ENCODE results near the gene TMEM158.

The TMEM158 gene

DNA sequence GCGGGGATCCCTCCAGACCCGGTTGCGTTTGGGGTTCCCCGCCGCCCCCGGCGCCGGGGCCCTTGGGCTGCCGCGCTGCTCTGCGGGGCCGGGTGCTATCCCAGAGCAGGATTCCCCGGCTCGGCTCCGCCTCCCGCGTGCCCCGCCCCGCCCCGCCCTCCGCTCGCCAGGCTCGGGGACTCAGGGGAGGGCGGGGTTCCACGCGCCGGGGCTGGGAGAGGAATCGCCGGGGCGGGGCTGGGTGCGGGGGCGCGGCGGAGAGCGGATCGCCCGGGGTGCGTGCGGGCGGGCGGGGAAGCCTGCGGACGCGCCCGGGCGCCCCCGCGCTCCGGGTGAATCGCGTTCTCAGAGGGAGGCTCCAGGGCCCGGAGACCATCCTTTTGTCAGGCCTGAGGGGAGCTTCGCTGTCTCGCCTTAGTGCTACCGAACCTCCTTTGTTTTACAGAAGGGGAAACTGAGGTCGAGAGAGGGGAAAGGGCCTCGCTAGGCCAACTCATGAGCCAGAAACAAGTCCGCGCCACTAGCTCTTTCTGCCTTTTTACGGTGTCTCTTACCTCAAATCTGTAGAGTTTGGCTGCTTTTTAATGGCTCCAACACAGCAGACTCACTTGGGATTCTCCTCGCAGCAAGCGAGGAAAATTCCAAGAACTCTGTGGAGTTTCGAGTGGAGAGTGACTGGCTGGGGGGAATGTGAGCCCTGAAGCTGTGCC, at the start of gene TMEM158:
TMEM158 (minus strand) TSS at position 82 of the 710 bp plus-strand sequence. CDS start 260 bp downstream, outside the sequence.
- DNase-seq, result peak; percentile 78

DNA sequence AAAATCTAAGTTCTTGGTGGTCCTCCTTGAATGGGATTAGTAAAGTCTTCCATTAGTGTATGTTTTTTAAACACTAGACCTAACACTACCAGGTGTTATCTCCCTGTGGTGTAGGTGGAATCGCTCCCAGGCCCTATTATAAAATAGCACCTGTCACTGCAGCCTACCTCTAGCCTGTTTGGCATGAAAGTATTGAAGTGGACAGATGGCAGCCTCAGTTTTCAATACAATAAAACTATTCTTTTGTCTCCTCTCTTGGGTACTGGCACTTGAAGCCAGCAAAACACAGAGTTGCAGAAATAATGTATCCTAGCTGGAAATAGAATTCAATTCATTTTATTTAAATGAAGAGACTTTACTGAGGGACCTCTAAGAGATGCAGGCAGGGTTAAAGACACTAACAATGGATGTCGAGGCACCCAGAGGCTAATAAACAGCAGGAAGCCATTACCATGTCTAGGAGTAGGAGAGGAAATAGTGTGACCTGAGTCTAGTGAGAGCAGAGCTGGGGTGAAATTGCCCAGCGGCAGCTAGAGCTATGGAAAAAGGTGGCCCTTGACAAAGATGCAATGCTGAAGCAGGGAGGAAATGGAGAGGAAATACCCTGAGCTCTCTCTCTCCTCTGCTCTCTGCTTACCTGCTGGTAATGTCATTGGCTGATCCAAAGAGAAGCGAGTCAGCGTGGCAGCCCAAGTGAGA, 49.1 kb upstream of the TMEM158 start:
- no peak for DNase-seq

DNA sequence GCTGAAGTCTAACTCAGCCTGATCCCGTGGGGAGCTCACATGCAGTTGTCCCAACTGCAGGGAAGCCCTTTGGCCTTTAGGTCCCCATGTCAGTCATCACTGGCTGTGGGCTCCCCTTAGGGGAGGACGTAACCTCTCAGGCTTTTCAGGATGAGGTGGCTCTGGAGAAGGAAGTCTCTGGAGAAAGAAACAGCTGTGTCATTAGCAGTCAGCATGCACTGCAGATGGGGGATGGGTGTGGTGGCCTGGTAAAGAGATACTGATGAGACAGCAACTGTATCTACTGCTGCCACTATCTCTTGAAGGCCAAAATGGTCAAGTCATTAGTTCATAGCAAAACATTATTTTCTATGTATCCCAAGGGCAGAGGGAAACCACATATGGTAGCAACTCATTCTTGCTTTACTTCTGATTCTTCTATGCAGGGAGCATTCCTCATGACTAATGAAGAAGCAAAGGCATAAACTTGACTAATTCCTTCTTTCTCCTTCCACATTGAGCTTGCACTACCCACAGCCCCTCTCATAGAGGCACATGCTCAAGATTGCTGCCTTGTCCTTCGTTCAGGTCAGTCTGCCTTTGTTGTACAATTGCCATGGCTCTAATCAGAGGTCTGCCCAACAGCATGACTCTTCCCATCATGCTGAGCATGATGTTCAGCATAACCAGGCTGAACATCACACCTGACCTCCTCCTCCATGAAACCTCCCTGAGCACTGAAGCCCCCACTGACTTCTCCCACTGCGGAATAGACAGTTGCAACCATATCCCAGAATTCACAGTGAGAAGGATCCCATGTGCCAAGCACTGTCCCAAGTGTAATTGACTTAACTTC, 47.8 kb upstream of the TMEM158 start:
- DNase-seq, result no peak

DNA sequence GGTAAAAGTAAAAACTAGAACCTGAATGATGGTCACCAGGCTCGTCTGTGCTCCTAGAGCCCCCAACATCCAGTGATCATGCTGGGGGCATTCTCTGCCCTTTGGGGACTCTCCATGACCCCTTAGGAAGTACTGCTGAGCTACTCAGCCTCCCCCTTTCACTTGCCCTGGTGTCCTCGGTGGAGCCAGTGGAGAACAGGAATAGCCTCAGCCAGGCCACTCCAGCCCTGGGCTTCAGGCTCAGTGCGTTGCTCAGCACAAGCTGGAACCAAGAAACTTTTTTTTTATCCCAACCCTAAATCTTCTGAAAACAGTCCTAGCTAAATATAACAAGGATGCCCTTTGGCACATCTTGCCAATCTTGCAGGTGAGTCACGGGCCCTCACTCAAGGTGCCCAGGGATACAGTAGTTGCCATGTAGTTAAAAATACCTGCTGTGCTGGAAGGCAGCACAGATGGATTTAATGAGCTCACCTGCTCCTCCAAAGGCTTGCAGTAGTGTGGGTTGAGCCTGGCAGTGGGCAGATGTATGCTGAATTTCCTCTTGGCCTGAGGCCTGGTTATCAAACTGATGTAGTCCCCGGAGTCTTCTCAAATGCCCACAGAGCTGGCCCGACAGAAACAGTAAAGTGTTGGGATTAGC, 46.9 kb upstream of the TMEM158 start:
- no peak for DNase-seq

DNA sequence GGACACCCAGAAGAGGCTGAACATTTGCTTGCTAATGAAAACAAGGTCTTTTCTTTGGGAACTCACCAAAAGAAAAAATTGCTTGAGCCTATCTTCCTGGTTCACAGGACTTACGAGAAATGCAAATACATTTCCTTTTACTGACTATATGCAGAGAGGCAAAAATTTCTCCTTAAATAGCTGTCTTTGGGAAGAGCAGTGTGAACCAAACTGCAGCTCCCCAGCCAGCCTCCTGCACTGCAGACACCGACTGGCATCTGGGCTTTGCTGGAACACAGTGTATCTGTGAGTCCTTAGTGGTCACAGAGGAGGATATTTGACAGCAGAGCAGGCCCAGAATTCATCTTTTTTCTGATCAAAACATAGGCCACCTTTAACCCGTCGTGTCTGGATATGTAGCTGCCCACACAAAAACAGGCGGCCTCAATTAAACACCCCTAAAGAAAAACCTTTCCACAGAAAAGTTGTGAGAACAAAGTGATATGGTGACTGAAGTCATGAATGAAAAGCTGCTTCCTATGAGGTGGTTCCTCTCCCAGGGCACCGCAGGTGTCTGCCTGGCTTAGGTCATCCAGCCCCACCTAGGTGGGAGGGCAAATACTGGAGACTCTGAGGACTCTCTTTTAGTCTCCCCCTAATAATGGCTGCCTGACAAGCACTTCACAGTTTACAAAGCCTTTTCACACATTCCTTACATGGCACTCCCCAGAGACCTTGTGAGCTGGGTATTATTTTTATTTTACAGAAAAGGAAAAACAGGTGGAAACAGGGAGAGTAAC, 46.1 kb upstream of the TMEM158 start:
- DNase-seq, result no peak

DNA sequence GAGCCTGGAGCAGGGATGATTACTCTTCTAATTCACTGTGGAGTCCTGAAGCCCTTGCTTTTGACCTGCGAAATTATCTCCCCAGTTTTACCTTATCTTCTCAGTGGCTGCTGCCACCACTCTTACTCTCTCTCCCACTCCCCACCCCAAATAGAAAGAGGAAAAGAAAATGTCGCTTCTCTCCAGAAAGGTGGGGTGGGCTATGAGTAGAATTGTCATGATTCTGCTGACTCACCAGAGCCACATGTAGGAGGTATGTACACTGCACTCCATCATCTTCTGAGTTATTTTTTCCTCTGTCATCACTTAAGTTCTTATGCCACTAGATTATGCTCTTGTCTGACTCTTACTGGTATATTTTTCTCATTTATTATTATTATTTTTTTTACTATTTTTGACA, 43.9 kb upstream of the TMEM158 start:
- DNase-seq, result no peak

DNA sequence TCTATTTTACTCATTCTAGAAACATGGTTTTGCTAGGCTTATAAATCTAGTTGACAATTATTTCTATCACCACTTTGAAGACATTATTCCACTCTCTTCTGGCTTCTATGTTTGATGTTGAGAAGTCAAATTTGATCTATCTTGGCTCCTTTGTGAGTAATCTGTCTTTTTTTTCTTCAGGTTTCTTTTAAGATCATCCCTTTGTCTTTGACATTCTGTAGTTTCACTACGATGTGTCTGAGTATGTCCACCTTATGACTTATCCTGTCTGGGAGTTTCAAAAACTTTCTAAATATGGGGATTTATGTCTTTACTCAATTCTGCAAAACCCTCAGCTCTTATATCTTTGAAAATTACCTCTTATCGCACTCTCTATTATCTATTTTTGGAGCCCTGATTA, 41.0 kb upstream of the TMEM158 start:
- no peak for DNase-seq

DNA sequence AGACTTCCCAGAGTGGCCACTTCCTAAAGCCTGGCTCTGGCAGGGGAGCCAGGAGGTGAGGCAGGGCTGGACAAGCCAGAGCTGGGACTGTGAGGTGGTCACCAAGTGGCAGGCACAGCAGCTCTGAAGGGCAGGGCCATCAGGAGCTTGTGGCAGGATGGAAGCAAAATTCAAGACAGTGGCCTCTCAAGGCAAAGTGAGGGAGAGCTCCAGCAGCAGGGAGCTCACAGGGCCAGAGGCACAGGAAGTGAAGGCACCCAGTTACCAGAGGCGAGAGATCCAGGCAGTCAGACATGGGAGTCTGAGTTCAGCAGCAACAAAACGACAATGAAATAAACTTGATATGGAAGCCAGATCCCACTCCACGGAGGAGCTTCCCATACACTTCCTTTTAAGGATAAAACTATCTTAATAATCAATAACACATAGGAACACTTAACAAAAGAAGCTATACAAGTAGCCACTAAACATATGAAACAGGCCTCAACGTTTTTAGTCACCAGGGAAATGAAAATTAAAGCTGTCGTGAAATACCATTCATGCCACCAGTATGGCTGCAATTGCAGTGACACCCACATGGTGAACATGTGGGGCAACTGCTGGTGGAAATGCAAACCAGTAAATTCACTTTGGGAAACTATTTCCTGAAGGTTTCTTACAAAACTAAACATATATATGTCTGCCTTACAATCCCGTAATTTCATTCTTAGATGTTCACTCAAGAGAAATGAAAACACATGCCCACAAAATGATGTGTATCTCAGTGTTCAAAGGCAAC, 35.4 kb upstream of the TMEM158 start:
- no peak for DNase-seq

DNA sequence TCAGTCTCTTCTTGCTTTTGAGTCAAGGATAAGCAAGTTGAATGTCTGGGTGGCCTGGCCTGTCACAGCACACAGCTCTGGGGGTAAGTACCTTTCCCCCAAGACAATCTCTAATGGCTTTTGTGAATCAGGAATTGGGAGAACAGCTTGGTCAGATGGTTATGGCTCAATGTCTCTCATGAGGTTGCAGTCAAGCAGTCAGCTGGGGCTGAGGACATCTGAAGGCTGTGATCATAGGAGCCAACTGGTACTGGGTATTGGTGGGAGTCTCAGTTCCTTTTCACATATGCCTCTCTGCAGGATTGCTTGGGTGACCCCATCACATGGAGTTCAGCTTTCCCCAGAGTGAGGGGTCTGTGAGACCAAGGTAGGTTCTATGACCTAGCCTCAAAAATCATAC, 33.0 kb upstream of the TMEM158 start:
- no peak for DNase-seq

DNA sequence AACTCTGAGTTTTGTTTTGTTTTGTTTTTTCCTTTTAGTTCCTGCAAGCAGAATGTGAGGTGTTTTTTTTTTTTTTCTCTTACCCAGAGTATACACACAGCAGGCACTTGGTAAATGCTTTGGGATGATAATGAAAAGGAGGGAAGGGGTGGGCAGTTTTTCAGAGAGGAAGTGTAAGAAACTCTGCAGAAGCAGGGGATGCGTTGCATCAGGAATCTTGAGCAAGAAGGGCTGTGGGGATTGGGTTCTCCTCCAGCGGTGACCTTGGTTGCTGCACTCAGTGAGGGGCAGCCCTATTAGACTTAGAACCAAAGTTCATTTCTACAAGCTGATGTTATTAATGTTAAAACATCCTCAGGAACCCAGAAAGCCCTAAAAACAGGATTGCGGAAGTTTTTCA, 32.2 kb upstream of the TMEM158 start:
- DNase-seq, result no peak

DNA sequence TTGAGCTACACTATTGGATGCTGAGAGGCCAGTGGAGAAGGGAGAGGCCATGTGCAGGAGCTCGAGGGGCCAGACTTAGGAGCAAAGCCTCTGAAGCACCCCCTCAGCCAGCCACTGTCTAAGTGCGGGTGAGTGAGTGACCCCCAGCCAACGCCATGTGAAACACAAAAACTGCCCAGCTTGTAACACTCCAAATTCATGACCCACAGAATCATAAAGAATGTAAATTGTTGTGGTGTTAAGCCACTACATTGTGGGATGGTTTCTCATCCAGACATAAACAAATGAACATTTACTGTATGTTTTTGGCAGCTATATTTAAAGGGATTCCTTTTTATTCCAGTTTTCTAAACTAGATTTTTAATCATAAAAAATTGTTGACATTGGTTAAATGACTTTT, 27.2 kb upstream of the TMEM158 start:
- DNase-seq, result no peak

DNA sequence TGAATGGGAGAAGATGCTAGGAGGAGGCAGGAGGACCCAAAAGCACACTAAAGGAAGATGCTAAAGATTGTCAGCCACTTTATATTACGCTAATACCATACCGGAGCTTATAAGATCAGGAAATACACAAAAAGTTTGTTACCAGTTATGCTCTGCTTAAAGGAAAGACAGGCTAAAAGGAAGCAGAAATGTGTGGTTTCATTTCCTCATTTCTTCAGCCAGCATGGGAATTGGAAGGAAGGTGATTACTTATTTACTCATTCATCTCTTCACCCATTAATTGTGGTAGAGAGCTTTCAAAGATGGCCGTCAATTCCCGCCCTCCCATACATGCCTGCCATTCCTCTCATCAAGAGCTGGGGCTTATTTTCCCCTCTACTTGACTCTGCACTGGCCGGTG, 26.7 kb upstream of the TMEM158 start:
- no peak for DNase-seq

DNA sequence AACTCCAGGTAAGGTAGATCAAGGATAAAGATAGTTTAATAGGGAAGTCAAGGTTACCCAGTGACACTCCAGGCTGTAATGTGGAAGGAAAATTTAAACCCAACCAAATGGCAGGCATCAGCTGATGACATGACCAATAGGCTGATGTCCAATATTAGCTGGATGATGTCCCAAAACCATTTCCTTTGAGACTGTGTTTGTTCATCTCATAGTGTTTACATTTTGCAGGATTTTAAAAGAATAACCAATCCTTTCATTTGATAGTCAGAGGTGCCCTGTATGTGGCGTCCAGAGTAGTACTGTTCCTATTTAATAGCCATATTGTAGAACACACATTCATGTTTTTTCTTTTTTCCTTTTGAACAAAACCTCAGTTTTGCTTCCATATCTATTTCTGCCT, 23.3 kb upstream of the TMEM158 start:
- no peak for DNase-seq

DNA sequence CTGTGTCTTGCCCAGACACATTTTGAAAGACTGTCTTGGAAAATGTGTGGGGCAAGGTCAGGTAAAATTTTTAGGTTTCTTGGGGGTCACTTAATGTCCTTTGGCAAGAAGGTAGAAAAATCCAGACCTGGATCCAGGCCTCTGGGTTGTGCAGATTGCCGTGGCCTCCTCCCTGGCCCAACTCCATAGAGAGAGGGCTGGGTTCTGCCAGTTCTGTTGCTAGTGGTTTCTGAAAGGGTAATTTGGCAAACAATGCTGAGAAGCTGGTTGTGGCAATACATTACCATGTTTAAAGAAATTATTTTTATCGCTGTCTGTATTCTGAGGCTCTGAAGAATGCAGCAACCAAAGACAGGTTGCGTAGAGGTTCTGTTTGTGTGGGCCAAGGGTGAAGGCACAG, 20.2 kb upstream of the TMEM158 start:
- DNase-seq, result no peak

DNA sequence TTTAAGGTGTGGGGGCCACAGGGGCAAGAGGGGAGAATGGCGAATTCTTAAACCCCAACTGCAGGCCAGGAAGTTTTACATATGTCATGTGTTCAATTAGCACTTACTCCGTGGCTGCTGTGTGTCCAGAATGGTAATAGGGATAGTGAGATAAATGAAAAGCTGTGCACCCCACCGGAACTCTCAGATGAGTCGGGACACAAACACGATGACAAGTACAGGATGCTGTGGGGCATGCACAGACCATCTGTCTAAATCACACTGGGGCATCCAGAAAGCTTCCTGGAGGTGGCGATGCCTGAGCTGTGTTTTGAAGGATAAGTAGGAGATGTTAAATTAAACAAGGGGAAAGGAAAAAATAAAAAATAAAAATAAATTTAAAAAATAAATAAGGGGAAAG, 18.3 kb upstream of the TMEM158 start:
- DNase-seq, result no peak

DNA sequence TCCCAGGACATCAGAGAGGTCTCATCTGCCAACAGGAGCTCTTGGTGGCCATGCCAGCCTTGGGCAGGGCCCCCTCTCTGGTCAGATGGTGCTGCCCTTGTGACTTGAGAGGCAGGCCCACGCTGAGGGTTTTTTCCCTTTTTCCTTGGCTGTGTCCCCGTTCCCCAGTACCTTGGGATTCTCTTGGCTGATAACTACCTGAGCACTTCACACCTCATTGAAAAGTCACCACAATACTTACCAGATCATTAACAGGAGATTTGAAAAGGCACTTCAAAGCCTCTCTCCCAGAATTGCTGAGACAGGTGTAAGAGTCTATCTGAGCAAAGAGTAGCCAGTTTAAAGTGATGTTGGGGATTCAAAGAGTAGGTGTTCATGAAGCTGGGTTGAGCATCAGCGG, 15.1 kb upstream of the TMEM158 start:
- DNase-seq, result no peak

DNA sequence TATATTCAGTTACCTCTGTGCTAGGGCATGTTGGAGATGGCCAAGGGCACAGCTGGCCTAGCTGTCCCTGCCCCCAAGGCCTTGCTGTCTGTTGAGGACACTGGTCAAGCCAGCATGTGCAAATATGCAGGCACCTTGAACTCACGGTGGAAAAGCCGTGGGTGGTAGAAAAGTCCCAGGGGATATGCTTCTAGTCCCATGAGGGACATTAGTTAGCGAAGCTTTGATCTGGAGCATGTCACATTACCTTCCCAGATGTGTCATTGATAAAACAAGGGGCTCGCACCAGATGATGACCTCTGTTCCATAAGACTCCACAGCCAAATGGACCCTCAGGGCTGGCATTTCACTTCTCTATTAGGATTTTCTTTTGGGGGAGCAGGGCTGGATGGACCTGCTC, 14.2 kb upstream of the TMEM158 start:
- no peak for DNase-seq

DNA sequence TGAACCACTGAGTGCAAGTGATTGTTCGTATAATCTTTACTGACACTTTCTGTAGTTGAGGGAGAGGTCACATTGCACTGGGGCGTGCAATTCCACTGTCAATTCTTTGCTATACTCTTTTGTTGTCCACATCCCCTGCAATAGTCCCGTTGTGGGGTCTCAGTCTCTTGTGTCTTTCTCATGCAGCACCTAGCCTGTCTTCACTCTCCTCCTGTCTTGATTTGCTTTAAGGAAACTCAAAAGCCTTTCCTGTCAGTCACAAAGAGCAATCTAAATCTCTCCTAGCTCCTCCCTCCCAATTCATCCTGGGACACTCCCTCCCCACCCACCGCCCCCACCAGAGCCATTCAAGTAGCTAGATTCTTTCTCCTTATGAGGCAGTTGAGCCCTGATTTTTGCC, 13.2 kb upstream of the TMEM158 start:
- DNase-seq, result no peak

DNA sequence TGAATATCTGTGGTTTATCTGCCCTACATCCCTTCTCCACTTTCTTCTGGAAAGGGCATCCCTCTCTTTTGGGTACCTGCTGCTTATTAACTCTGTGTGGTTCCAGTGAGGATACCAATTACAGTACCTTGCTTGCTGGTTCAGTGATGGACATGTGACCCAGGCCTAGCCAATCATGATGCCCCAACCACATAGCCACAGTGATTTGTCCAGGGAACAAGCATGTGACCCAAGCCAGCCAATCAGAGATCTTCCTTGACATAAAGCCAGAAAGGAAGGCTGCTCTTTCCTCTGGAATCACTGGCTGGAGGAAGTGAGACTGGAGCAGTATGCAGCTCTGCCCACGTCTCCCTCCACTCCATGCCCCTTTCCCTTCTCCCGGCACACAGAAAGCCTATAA, 10.9 kb upstream of the TMEM158 start:
- DNase-seq, result no peak

DNA sequence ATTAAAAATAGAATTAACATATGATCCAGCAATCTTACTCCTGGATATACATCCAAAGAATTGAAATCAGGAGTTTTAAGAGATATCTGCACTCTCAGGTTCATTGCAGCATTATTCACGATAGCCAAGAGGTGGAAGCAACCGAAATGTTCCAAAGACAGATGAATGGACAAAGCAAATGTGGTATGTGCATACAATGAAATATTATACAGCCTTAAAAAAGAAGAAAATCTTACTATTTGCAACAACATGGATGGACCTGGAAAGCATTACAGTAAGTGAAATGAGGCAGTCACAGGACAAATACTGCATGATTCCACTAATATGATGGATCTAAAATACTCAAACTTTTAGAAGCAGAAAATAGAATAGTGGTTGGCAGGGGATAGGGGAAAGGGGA, 9.3 kb upstream of the TMEM158 start:
- no peak for DNase-seq

DNA sequence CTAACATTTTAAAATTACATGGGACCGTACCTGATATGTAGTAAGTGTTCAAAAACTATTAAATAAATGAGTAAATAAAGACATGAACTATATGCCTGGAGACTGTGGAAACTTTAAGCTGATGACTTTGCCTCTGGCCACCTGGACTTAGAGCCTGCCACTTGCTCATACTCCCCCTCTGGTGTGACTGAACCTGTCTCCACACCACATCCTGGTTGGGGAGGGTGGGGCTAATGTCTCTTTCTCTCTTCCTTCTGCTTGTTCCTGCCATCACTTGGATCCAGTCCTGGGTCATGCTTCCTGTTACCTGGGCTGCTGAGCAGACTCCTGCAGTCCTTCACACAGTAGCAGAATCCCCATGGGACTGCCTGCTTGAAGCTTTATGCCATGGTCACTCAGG, 8.2 kb upstream of the TMEM158 start:
- DNase-seq, result no peak

DNA sequence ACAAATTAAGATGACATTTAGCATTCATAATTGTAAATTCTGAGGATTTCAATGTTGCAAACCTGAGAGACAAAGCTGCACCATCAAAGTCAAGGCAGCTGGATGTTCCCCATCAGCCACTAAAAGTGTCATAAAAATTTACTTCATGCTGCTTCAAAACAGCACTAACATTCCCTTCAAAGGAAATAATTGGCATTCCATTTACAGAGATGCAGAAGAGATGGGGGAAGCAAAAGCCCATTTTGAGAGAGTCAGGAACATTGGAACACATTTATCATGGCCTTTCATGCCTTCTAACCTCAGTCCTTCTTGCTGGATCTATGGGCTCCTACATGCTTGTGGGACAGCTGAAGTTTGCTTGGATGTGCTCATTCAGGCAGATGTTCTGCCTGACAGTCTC, 6.4 kb upstream of the TMEM158 start:
- no peak for DNase-seq

Data from activated naive CD4-positive, alpha-beta T cell treated with anti-CD3 and anti-CD28 coated beads, Interleukin-2, amount 50 U/mL, for 16 hours (primary cell).